Midbrain (tissue), 1 donor: ENCODE measurements around the gene CCL1.
A peak's percentile ranks its signal among the peaks of the same experiment; 100 is the strongest.

ENCODE experiments used
- DNase-seq: peaks from one replicate; lab custom pipeline; 2025; lab: John Stamatoyannopoulos, UW

Gene CCL1

DNA sequence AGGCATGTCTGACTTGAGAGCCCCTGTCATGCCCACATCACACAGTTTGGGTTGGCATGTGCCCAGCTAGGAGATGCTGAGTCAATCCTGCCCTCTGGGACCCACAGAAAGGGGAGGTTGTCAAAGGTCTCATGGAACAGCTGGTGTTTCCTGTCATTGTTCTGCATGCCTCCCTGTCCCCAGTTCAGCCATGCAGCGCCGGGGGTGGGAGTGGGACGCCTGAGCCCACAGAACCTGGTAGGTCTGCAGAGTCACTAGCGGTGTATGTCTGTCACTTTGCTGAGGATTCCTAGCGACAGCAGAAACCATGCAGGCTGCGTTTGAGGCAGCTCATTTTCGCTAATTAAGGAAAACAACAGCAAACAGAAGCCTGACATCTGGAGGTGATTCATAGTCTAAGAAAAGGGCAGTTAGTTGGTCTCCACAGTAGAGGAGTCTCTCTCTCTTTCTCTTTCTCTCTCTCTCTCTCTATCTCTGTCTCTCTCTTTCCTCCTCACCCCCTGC lies 19.6 kb upstream of the CCL1 start:
- DNase-seq = no peak

DNA sequence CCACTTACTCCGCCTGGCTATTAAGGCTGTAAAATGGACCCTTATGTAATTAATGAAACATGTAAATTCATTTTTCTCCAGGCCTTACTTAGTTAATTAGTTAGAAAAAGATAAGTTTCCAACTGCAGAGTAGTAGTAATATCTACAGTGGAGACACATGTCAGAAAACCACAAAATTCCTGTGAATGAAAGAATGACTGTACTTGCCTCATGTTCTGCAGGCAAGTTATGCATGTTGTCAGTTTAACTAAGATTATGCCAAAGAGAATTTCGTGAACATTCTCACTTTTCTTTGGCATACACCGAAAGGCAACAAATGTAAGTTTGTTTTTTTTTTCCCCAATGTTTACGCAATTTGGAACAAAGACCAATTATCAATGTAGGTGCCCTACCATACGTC lies 16.8 kb upstream of the CCL1 start:
- DNase-seq = no peak

DNA sequence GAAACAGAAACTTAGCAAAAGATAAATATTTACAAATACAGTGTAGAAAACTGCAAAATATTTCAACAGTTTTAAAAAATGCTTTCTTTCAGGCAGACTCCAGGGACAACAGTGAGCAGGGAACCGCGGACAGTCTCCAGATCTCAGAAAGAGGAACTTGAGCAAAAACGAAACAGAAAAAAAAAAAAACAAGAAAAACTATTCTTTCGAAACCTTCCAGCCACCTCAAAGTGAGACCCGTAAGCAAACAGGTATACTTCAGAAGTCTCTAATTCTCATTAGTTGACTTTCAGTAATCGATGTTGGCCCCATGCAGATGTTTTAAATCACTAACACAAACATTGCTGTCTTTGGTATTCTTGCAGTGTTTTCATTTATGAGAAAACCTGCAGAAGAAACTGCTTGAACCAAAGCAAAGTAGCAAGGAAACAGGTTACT lies 15.7 kb upstream of the CCL1 start:
- DNase-seq = no peak

DNA sequence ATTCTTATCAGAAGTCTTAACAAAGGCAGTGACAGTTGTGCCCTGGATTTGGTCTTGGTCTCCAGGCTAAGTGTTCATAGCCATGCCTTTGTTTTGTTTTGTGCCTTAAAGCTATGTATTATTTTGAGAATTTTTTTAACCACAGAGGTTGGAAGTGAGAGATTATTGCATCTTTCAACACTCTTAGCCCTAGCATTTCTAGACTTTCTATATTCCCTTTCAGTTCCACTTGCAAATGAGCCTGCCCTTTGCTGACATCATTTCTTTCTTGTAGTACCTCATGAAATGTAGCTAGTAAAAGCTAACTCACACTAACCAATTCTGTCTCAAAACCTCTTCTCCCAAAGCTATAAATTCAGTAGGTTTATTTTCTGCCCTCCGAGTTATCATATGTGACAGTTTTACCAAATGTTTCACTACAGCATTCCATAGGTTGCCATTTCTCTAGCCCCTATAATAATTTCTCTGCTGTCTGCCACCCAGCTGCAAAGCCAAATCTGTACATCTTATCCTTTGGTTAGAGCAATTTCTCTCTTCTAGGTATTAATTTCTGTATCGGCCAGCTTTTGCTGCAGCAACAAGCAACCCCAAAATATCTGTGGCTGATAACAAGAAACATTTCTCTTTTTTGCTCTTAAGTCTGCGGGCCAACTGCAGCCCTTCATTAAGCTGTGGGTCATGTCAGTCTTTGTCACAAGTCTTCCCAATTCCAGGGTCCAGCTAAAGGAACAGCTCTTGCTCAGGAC lies 14.2 kb upstream of the CCL1 start:
- DNase-seq = no peak

DNA sequence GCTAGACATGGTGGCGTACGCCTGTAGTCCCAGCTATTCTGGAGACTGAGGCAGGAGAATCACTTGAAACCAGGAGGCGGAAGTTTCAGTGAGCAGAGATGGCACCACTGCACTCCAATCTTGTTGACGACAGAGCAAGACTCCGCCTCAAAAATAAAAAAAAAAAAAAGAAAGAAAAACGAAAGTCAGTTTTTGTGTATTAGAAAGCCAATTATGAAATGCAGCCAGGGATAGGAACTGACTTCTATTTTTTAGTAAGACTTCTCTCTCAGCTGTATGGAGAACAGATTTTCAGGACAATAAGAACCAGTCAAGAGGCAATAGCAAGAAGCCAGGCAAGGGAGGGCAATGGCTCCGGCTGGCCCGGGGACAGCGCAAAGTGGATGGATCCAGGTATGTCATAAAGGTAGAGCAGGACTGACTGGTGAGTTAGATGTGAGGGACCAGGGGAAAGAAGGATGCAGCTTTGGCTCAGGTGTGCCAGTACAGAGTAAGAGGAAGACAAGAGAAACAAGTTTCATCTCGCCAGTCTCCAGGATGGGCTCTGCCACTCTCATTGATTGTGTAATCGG lies 12.5 kb upstream of the CCL1 start:
- no peak for DNase-seq

DNA sequence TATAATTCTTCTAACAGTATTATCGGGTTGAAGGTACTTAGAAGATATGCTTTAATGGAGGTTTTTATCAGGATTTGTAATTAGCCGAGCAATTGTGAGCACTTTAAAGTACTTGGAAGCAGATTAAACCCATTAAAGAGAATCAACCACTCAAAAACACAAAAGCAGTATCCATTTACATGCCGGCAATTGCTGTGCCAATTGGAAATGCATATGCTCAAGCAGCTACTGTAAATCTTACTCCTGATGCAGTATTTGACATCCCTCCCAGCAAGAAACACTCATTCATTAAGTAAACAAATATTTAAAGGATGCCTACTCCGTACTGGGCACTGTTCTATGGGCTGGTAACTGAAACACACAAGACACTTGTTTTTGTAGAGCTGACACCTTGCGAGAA lies 11.4 kb upstream of the CCL1 start:
- no peak for DNase-seq

DNA sequence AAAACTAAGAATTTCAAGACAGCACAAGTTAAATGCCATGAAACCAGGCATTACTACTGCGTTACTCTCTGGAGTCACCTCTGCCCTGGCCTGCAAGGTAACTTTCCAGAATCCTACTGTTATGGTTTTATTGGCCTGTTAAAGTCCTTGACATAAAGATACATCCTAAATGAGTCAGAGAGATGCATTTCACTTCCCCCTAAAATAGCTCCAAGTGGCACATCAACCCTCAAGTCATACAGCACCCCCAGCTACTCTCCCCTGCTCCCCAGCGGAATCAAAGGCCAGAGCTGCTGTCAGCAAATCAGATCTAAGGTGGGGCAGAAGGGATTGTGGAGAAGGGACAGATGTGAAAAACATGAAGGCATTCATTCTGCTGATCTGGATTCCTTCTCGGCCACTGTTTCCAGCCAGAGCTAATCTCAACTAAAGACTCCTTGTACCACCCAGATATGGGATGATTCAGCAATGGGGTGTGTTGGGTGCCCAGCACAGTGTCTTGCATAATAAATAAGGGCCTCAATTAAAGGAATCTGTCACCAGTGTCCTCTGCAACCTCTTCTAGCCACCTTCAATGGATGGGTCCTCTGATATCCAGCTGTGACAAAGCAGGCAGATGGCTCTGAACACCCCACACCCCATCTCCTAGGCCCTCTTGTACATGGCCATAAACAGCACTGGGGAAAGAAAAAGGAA lies 8.5 kb upstream of the CCL1 start:
- no peak for DNase-seq

DNA sequence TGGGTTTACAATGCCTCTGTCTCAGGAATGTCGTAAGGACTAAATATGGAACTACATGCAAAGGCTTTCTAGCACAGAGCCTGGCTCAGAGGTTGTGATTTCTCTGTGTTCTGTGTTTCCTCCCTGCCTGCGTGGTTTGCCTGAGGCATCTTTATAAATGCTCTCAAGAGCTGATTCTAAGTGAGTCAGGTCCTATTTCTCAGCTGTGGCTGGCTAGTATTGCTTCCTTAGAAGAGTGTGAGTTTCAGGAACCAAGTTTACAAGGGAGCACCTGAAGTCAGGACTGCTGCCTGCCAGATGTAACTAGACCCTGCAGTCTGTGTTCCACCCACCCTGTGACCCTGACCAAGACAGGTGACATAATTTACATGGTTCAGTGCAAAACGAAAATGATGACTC lies 8.0 kb upstream of the CCL1 start:
- no peak for DNase-seq

DNA sequence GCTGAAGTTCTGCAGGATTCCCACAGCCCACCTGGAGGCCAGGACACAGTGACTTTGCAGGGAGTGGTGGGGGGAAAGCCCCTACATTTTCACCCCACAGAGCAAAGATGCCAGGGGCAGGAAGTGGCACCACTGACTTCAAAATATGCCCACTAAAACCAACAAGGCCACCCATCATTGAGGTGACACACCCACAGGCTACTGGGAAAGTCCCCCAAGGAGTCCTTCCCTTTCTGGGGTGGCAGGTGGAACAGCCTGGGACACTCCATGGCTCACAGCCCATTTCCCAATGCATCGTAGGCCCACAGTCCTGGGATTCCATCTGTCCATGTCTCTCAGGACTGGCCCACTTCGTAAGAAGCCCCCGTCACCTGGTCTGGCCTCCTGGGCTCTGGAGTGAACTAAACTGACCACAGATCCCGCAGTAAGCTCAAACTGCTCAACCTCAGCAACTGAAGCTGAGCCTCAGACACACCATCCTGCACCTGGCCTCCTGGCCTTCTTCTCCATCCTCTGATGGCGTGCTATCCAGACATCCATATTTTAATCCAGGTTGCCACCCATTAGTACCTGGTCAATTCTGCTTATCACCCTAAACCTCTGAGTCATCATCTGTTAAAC lies 7.5 kb upstream of the CCL1 start:
- DNase-seq = no peak

DNA sequence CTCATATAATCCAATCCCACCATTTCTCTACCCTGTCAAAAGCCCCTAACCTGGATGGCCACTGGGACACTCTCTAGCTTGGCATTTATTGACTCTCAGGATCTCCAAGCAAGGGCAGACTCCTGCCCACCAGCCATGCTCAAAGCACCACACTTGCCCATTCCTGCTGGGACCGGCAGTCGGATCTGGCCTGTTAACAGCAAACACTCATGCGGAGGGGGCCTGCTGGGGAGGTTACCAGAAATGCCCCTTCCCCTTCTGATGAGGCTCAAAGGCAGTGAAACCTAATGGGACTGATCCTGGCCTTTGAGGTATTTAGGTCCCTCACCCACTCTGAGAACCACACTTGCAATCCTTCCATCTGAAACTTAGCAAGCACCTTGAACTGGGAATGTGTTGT lies 6.5 kb upstream of the CCL1 start:
- no peak for DNase-seq

DNA sequence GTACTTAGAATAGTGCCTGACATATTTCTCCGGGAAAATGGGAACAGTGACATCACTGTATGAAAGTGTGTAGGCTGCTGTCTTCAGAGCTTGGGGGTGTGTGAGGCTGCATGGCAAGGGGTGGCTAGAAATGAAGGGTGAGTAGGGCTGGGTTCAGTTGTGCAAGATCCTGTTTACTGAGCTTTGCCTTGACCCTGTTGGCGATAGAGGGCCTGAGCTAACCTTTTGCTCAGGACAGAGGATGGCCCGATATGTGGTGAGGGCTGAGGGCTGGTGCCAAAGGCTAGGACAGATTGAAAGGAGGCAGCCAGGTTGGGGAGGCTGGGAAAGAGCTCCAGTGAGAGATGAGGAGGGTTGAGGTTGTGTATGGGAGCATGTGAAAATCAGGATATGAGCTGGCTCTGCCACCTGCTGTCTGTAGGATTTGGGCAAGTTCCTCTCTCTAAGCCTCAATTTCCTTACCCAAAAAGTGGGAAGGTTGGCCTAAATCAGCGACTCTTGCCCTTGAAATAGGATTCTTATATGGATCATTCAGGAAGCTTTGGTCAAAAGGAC lies 6.0 kb upstream of the CCL1 start:
- DNase-seq = no peak

DNA sequence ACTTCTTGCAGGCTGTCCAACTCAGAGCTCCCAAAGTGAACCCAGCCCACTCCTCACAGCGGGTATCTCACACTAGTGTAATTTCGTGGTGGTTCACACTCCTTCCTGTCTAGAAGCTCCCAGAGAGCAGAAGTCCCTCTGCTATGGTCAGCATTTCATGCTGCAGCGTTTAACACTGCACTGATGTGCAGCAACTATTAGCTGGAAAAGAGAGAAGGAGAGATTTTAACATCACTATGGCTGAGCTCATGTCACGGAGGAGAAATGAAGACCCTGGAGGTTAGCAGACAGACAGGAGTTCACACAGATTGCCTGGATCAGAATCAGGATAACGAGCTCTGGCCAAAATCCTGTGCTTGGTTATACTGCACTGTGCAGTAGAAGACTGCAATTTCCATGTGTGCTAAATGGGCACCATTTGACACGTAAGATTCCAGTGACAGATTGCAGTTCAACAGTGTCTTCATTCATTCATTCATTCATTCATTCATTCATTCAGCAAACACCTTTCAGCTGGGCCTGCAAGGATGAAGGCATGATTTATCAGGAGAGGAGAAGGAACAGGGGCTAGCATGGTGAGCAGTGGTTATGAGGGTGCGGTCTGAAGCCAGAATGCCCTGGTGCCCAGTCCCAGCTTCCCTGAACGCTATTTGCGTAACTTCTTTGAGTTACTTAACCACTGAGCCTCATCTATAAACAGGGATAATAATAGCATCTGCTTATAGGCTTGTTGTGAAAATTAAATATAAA lies 5.3 kb upstream of the CCL1 start:
- no peak for DNase-seq

DNA sequence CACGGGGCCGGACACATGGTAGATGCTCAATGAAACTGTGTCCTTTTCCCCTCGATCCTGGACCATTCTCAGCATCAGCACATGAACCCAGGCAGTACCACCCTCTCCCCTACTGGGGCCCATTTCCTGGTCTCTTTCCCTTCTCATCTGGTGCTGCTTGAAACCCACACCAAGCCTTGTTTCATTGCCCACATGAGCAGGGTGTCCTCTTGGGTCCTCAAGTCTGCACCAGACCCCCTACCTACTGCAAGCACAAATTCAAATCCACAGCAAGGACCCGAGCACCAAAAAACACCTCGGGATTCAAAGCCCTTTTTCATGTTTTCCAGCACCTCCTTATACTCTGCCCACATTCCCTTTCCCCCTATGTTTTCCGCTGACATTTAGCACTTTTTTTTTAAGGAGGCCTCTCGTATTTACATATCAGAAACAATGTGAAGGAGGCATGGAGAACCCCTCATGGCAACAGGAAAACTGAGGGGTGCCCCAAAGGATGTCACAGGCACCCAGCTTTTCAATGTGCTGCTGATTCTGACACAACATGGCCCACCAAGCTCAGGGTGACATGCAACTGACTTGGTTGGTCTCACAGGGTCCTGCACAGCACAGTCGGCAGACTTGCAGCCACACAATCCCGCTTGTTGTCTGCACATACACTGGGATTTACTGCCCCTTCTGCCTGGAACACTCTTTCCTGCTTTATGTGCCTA lies 4.6 kb upstream of the CCL1 start:
- DNase-seq = no peak

DNA sequence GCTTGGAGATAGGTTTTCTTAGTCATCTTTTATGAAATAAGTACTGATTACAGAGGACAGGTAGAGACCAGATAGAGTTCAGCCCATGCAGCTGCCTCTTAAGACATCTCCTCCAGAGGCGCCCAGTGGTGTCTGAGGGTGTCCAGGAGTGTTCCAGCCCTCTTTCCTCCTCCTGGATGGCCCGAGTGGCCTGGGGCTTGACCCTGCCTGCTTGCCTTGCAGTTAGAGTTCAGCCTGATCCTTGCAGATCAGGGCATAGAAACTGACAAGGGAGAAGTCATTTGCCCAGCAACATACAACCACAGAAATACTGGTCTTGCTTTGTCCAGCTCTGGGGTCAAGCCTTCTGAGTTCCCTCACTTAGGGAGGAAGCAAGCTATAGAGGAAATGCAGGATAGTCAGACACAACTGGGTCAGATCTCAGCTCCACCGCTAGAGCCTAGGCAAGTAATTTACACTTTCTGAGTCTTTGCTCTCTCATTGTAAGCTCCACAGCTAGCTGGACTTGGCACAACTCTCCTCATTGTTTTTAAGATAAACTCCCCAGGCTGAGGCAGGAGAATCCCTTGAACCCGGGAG lies 3.6 kb upstream of the CCL1 start:
- no peak for DNase-seq

DNA sequence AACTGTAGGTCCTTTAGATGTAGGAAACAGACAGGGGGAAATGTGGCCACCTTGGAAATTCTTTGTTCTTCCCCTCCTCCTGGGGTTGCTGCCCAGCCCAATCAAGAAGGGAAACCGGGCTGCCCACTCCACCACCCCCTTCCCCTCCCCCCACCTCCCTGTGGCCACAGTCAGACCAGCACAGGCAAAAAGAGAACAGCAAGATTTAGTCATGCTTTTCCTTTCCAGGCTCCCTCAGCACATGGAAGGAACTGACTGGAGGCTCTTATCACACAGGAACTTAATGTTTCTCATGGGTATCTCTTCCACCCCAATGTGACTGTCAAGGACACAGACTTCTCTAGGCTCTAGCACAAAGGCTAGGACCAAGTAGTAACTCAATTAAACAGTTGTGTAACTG lies 3.0 kb upstream of the CCL1 start:
- no peak for DNase-seq

DNA sequence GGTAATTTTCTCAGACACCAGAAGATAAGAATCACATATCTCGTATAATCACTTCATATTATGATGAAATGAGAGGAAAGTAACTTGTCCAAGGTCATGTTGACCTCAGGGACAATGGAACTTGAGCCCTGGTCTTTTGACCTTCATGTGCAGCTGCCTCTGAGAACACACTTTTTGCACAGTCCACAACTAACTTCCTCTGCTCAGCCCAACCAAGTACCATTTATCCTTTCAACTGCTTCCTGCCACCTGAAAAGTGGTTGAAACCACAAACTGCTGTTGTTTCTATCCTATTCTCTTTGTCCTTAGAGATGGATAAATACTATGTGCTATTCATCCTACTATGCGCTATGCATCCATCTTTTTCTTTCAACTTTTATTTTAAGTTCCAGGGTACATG lies 2.3 kb upstream of the CCL1 start:
- no peak for DNase-seq

DNA sequence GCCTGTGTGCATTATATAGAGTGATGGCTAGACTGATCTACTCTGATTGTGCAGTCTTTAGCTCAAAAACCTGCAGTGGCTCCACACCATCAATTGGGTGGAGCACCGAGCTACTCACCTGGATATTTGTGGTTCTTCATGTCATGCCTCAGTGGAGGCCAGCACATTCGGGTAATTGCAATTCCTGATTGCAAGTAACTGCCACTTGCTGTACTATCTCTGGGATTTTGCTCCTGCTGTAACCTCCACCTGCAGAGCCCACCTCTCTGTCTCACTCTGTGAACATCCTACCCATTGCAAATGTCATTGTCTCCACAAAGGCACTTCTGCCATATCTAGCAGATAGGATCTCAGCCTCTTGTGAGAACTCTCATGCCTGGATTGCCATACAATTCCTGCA lies 1.7 kb upstream of the CCL1 start:
- DNase-seq = no peak

DNA sequence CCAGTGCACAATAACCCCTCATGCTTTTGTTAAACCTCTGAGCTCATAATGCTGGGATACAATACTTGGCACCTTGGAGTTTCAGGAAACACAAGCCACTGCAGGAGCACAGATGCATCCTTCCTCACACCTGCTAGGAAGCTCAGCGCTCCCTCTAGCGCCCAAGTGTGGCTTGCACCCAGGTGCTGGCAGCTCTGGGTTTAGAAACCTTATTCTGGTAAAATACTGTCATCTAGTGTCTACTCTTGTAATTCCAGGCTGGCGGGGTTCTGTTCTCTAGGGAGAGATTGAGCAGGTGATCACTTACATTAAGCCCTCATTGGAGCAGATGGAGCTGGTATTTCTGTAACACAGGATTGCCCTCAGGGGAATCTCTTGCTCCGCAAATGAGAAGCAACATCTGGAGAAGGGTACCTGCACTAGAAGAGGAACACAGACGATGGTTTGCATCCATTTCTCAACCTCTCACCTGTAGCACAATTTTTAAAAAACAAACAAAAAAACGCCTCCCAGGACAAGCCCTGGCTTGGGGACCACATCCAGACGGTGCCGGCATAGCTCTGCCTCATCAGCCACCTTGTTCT lies 1.5 kb downstream of the CCL1 start:
- peak; percentile 75 for DNase-seq

DNA sequence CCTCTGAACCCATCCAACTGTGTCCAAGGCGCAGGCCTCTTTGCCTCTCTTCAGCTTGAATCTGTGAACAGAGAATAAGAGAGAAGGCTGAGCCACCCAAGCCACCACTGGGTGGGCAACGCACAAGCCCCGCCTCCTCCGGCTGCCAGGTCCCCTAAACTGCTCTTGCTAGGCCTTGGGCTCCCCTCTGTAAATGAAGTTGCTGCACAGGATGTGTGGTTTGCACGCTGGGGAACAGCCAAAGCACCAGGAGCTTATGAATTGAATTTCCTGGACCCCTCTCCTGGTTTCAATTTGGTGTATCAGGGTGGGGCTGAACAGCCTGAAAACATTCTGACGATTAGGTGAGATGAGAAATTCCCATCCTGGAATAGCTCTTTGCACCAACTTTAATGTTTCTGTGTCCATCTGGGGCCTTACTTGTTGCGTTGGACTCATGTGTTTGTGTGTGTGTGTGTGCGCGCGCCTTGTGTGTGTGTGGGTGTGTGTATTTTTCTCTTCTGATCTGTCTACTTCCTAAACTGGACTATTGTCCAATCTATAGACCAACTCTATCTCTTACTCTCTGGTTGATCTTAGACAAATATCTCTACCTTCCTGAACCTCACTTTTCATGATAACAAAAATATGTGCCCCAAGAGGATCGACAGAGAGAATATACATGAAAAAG lies 2.3 kb downstream of the CCL1 start:
- DNase-seq = no peak

DNA sequence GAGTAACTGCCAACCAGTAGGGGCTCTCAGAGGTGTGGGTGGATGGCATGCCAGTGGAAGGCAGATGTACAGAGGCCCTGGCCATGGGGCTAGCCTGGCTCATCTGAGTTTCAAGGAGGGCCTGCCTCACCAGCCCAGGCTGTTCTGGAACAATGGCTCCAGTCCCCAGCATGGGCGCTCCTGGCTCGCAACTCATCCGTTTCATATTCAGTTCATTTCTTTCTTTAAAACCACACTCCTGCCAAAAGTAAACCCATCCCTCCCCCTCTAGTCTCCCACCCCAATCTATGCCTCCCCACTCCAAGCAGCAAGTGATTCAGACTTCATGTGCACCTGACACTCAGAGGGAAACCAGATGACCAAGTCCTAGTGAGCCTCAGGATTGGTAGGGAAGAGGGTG lies 4.4 kb downstream of the CCL1 start:
- DNase-seq = no peak
